Panc1 (cell line): ENCODE measurements around the gene PRC1.

ENCODE experiments used
- CTCF ChIP-seq: fragments of 450-650 bp; IDR thresholded peaks from 2 replicates; pipeline ENCODE4 v1.5.1; 2017; ENCODE audit warnings: mild to moderate bottlenecking
- POLR2AphosphoS5 ChIP-seq: IDR thresholded peaks from 2 replicates; pipeline ENCODE4 v1.6.1; 2012; ENCODE audit warnings: mild to moderate bottlenecking, low read depth, low read length, moderate library complexity
- REST ChIP-seq, 2 experiments: IDR thresholded peaks; 2 replicates each; pipeline ENCODE4 v1.6.1; 2011 to 2012; ENCODE audit warnings: low read depth in 2 of 2, control low read depth in 1 of 2, low read length in 1 of 2, mild to moderate bottlenecking in 1 of 2, moderate library complexity in 1 of 2; ENCODE audit not compliant: insufficient read depth in 1 of 2
- SIN3A ChIP-seq: IDR thresholded peaks from 2 replicates; pipeline ENCODE4 v1.6.1; 2012; ENCODE audit warnings: low read depth, mild to moderate bottlenecking, low read length, moderate library complexity, borderline replicate concordance; ENCODE audit not compliant: insufficient read depth
- TCF7L2 ChIP-seq: IDR thresholded peaks from 2 replicates; pipeline ENCODE4 v1.6.1; 2011; ENCODE audit warnings: mild to moderate bottlenecking, low read depth, low read length, inconsistent platforms

DNA sequence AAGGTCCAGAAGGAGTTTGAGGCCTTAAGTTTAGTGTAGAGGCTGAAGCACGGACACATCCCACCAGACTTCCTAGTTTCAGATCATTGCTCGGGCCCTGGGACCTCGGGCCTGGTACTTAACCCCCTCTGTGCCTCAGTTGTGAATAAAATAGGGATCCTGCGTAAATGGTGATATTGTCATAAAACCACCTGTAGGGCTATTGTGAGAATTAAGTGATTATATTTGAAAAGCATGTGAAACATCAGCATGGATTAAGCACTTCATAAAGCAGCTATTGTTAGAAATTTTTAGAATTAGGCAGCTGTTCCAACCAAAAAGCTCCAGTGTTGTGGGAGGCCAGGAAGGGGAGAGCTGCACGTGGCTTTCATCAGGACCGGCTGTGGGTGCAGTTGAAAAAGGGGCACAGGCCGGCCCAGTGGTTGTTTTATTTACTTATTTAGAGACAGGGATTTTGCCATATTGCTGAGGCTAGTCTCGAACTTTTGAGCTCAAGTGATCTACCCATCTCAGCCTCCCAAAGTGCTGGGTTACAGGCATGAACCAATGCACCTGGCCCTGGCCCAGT, 35.2 kb downstream of the PRC1 start:
- TF ChIP-seq POLR2AphosphoS5: no peak
- no peak for TF ChIP-seq CTCF
- no peak for TF ChIP-seq TCF7L2
- TF ChIP-seq REST (IDR thresholded peaks at IDR 0.05; ENCODE audit: insufficient read depth in 1 of 2, low read depth in 2 of 2, low read length in 1 of 2): no peak
- TF ChIP-seq SIN3A: no peak
